BLaER1 treated with 17β-estradiol and CSF1 and Interleukin-3, amounts not matched to agents 10 nM and 100 nM (cell line): ENCODE data around the gene WDFY1.

ENCODE experiments used
- H3K27ac ChIP-seq, 11 experiments: shearing (Covaris generic); formaldehyde crosslinking; 2 replicates each; pipeline ENCODE4 v1.8.1; 2022
- H3K27me3 ChIP-seq, 11 experiments: shearing (Covaris generic); formaldehyde crosslinking; 2 replicates each; pipeline ENCODE4 v1.8.1; 2022
- H3K36me3 ChIP-seq, 11 experiments: shearing (Covaris generic); formaldehyde crosslinking; 2 replicates each; pipeline ENCODE4 v1.8.1; 2022
- H3K4me1 ChIP-seq, 10 experiments: shearing (Covaris generic); formaldehyde crosslinking; 2 replicates each; pipeline ENCODE4 v1.8.1; 2022
- H3K4me2 ChIP-seq, 11 experiments: shearing (Covaris generic); formaldehyde crosslinking; 2 replicates each; pipeline ENCODE4 v1.8.1; 2022
- H3K4me3 ChIP-seq, 10 experiments: shearing (Covaris generic); formaldehyde crosslinking; 2 replicates each; pipeline ENCODE4 v1.8.1; 2022
- H3K9ac ChIP-seq, 11 experiments: shearing (Covaris generic); formaldehyde crosslinking; 2 replicates each; pipeline ENCODE4 v1.8.1; 2022
- H3K9me3 ChIP-seq, 11 experiments: shearing (Covaris generic); formaldehyde crosslinking; replicated peaks in 1 of 11; 2 replicates each; pipeline ENCODE4 v1.8.1; 2022
- H4K20me1 ChIP-seq, 11 experiments: shearing (Covaris generic); formaldehyde crosslinking; 2 replicates each; pipeline ENCODE4 v1.8.1; 2022
- Cebpa-rat ChIP-seq, 11 experiments: shearing (Covaris generic); IDR thresholded peaks; 2 replicates each; pipeline ENCODE4 v1.8.1; 2022

The WDFY1 gene

GRCh38 chr2:223952280-223952968 lies 7.3 kb upstream of the WDFY1 start:
- H3K27ac ChIP-seq = no peak overlapping the region
- no peaks in the 10 kb centered on the region for H3K36me3 ChIP-seq

GRCh38 chr2:223950448-223951347 lies 5.6 kb upstream of the WDFY1 start:
- TF ChIP-seq Cebpa-rat (IDR thresholded peaks at IDR 0.05) = no peak
- H3K4me1 ChIP-seq = peaks cover 2 to 7% (median 5%) of the 10 kb centered on the region in 10 experiments; a peak in 19 of 20 replicates
- peak overlapping the region in 1 of 11 experiments; percentile 25; a peak in 1 of 22 replicates for H3K4me2 ChIP-seq
- H3K9ac ChIP-seq = no peak overlapping the region
- H3K27me3 ChIP-seq = no peaks in the 10 kb centered on the region
- no peaks in the 10 kb centered on the region for H3K36me3 ChIP-seq
- H3K4me3 ChIP-seq = no peak overlapping the region
- H4K20me1 ChIP-seq = no peaks in the 10 kb centered on the region
- H3K27ac ChIP-seq = no peak overlapping the region
- no peaks in the 10 kb centered on the region for H3K9me3 ChIP-seq

More at GRCh38 chr2:223952280-223952968, 7.3 kb upstream of the WDFY1 start:
- no peaks in the 10 kb centered on the region for H3K9me3 ChIP-seq
- peaks cover 6 to 14% (median 8%) of the 10 kb centered on the region in 10 experiments; a peak in 19 of 20 replicates for H3K4me1 ChIP-seq
- no peaks in the 10 kb centered on the region for H3K27me3 ChIP-seq
- H4K20me1 ChIP-seq = no peaks in the 10 kb centered on the region; a peak in 1 of 22 replicates
- H3K9ac ChIP-seq = no peak overlapping the region
- no peak for TF ChIP-seq Cebpa-rat (IDR thresholded peaks at IDR 0.05)
- H3K4me2 ChIP-seq = no peak overlapping the region
- H3K4me3 ChIP-seq = no peak overlapping the region

- no peaks in the 10 kb centered on the region for H3K9me3 ChIP-seq
- H3K4me2 ChIP-seq = no peak overlapping the region
- peaks cover 5 to 11% (median 9%) of the 10 kb centered on the region in 10 experiments; a peak in 19 of 20 replicates for H3K4me1 ChIP-seq
- H3K9ac ChIP-seq = no peak overlapping the region
- TF ChIP-seq Cebpa-rat (IDR thresholded peaks at IDR 0.05) = no peak
- H3K27me3 ChIP-seq = no peaks in the 10 kb centered on the region
- H3K27ac ChIP-seq = no peak overlapping the region
- H4K20me1 ChIP-seq = peaks cover 0 to 4% (median 0%) of the 10 kb centered on the region in 11 experiments; a peak in 3 of 22 replicates
- no peaks in the 10 kb centered on the region for H3K36me3 ChIP-seq
- H3K4me3 ChIP-seq = no peak overlapping the region
Measured at GRCh38 chr2:223949241-223949840, 4.2 kb upstream of the WDFY1 start.

- no peak for TF ChIP-seq Cebpa-rat (IDR thresholded peaks at IDR 0.05)
- Histone ChIP-seq H4K20me1 (peaks cover 0 to 18% (median 13%) of the 10 kb centered on the region in 11 experiments; a peak in 13 of 22 replicates), H3K9ac (no peak overlapping the region), H3K9me3 (no peaks in the 10 kb centered on the region), H3K4me3 (no peak overlapping the region), H3K4me2 (no peak overlapping the region), H3K27me3 (no peaks in the 10 kb centered on the region), H3K4me1 (peaks cover 16 to 22% (median 20%) of the 10 kb centered on the region in 10 experiments), H3K36me3 (no peaks in the 10 kb centered on the region; a peak in 1 of 22 replicates), H3K27ac (no peak overlapping the region)
Measured at GRCh38 chr2:223947711-223948205, 2.6 kb upstream of the WDFY1 start.

GRCh38 chr2:223945755-223946154 lies 620 bp upstream of the WDFY1 start:
- Histone ChIP-seq H3K27ac (peak overlapping the region in 1 of 11 experiments; percentile 89; a peak in 1 of 22 replicates), H3K4me3 (peak overlapping the region in 7 of 10 experiments; percentile 91 to 100 (median 97); a peak in 8 of 20 replicates), H3K36me3 (peaks cover 0 to 13% (median 0%) of the 10 kb centered on the region in 11 experiments; a peak in 8 of 22 replicates)

GRCh38 chr2:223944166-223944702 lies 901 bp downstream of the WDFY1 start:
- H3K4me3 ChIP-seq = peak overlapping the region; percentile 91 to 100 (median 98)
- H4K20me1 ChIP-seq = peaks cover 0 to 27% (median 16%) of the 10 kb centered on the region in 11 experiments; a peak in 15 of 22 replicates
- peaks cover 16 to 42% (median 22%) of the 10 kb centered on the region in 10 experiments for H3K4me1 ChIP-seq
- no peak for TF ChIP-seq Cebpa-rat (IDR thresholded peaks at IDR 0.05)
- H3K27ac ChIP-seq = peak overlapping the region; percentile 84 to 96 (median 91)
- H3K27me3 ChIP-seq = no peaks in the 10 kb centered on the region
- peak overlapping the region; percentile 88 to 99 (median 95) for H3K9ac ChIP-seq
- peak overlapping the region; percentile 84 to 97 (median 91) for H3K4me2 ChIP-seq
- H3K36me3 ChIP-seq = peaks cover 10 to 28% (median 13%) of the 10 kb centered on the region in 11 experiments; a peak in 17 of 22 replicates
- peaks cover 14 to 27% (median 20%) of the 10 kb centered on the region in 11 experiments for H3K9me3 ChIP-seq

More at GRCh38 chr2:223945755-223946154, 620 bp upstream of the WDFY1 start:
- peaks cover 16 to 30% (median 20%) of the 10 kb centered on the region in 10 experiments for H3K4me1 ChIP-seq
- no peak overlapping the region; a peak in 1 of 22 replicates for H3K9ac ChIP-seq
- no peaks in the 10 kb centered on the region for H3K27me3 ChIP-seq
- H4K20me1 ChIP-seq = peaks cover 0 to 27% (median 16%) of the 10 kb centered on the region in 11 experiments; a peak in 15 of 22 replicates
- no peak for TF ChIP-seq Cebpa-rat (IDR thresholded peaks at IDR 0.05)
- peak overlapping the region; percentile 40 to 97 (median 55); a peak in 20 of 22 replicates for H3K4me2 ChIP-seq
- peaks cover 0 to 12% (median 5%) of the 10 kb centered on the region in 11 experiments; a peak in 9 of 22 replicates for H3K9me3 ChIP-seq

GRCh38 chr2:223943561-223944008 lies 1.6 kb downstream of the WDFY1 start:
- Histone ChIP-seq H3K4me1 (peaks cover 16 to 48% (median 23%) of the 10 kb centered on the region in 10 experiments), H3K4me3 (peak overlapping the region; percentile 91 to 100 (median 98)), H3K4me2 (peak overlapping the region; percentile 84 to 97 (median 91)), H3K9me3 (peaks cover 19 to 32% (median 27%) of the 10 kb centered on the region in 11 experiments), H3K9ac (peak overlapping the region; percentile 88 to 99 (median 95); a peak in 21 of 22 replicates), H3K27me3 (no peaks in the 10 kb centered on the region), H3K27ac (peak overlapping the region in 2 of 11 experiments; percentile 89 to 90; a peak in 4 of 22 replicates), H4K20me1 (peaks cover 0 to 29% (median 16%) of the 10 kb centered on the region in 11 experiments; a peak in 15 of 22 replicates), H3K36me3 (peaks cover 14 to 34% (median 20%) of the 10 kb centered on the region in 11 experiments; a peak in 18 of 22 replicates)
- TF ChIP-seq Cebpa-rat (IDR thresholded peaks at IDR 0.05) = no peak
